Forelimb muscle (tissue), 1 donor: ENCODE data around the gene SNX32. TPM values are rescaled to one million over a fixed set of nuclear protein-coding genes. Genes with fewer than 3 reads are reported as not detected.

Source experiments
- DNase-seq: peaks from one replicate; pipeline ENCODE4 v3.0.0-alpha.2; 2013; ENCODE audit warnings: low read depth
- polyA plus RNA-seq: library from polyadenylated mRNA; unstranded; fragments of 120-200 nt; gene quantifications from one replicate; pipeline ENCODE4 v1.2.1, GENCODE V29; 2013; ENCODE audit not compliant: insufficient read length

SNX32 gene
- 1.8 TPM for polyA plus RNA-seq

DNA sequence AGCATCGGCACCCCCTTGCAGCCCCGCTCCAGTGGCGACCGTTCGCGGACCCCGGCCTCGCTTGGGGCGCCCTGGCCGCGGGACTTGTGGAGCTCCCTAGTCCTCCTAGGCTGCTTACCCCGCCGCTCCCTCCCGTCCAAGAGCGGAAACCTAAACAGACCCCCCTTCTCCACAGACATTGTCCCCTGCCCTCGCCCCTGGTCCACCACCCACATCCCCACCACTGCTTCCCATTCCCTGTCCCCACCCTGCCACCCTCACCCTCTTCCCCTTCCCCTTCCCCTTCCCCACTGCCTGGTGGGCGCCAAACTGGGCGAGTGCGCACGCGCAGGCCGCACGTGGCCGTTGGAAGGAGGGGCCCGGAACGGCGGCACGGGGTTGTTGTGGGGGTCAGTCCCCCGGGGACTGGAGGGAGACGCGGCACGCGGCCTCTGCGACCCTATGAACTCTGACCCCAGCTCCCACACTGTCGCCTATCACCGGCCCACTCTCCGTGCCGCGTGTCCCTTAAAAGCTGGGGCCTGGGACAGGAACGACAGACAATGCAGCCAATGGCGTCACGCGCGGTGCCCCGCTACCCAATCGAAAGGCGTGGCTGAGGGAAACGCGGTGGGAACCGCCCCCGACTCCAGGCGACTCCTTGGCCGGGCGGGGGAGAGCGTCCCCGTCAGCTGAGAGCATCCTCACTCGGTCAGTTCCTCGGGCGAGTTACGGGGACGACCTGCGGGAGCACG, at the start of gene SNX32:
Gene SNX32 (plus strand): TSS at position 667 of the 734 bp plus-strand sequence. CDS start 103 bp downstream, outside the sequence.
- DNase-seq: peak; percentile 76

DNA sequence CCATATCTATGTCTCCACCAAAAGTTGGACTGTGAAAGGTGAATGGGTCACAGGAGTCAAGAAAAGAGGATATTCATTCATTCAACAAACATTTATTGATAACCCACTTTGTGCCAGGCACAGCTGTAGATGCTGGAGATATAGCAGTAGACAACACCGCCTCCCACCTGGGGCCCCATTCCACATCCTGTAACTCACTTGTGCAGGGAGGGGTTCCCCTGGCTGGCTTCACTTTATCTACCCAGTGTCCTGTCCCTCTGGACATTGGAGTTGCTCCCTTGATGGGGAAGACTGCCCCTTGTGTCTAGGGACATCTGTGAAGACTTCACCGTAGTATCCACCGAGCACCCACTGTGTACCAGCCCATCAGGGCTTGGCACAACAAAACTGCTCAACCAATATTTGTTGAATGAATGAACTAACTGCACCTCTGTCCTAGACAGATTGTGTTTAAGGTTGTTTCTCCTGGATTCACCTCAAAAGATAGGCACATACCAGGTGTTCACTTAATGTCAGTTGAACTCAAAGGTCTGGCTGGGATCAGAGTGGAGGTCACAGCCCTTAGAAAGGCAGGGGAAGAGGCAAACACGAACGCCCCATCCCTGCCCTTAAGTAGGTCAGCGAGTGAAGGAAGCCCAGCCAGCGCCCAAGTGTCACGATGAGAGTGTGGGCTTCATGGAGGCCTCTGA, 48.3 kb upstream of the SNX32 start:
- DNase-seq: no peak

DNA sequence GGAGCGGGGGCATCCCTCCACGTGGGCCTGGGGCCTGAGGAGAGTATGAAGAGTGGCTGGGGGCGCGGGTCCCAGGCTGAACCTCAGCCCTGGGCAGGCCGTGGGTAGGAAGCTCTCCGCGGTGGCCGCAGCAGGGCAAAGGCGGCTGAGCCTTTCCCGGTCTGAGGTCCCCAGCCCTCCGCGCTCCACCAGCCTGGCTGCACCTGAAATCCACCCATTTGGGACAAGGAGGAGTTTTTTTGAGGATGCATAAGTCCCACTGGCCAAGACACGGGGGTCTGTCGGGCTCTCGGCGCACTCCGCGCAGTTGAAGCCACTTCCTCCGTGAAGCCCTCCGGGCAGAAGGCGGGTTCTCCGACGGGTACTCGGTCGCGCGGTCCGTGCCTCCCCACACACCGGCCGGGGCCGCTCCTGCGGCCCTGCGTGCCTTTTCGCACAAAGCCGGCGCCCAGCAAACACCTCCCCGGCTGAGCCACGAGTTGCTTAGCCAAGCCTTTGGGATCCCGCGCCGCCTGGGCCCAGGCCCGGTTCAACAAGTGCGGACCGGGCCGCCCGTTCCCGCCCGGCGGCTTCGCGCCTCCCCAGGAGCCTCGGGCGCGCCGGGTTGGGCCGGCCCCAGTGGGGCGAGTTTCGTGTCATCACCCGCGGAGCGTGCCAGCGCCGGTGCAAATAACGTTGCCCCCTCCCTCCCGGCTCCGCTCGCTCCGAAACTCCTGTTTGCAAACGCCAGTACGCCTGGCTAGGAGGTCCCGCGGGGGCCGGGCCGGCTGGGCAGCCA, 47.6 kb upstream of the SNX32 start:
- no peak for DNase-seq

- DNase-seq: no peak
Measured at GRCh38 chr11:65786786-65787636, 46.8 kb upstream of the SNX32 start, which contains the start of gene OVOL1. Gene OVOL1, plus strand, starts transcription at chr11:65787063. Its CDS starts 311 bp downstream, at chr11:65787374.

- no peak for DNase-seq
Measured at GRCh38 chr11:65787649-65788622, 45.8 kb upstream of the SNX32 start.

GRCh38 chr11:65788821-65789220, 44.9 kb upstream of the SNX32 start:
- no peak for DNase-seq

DNA sequence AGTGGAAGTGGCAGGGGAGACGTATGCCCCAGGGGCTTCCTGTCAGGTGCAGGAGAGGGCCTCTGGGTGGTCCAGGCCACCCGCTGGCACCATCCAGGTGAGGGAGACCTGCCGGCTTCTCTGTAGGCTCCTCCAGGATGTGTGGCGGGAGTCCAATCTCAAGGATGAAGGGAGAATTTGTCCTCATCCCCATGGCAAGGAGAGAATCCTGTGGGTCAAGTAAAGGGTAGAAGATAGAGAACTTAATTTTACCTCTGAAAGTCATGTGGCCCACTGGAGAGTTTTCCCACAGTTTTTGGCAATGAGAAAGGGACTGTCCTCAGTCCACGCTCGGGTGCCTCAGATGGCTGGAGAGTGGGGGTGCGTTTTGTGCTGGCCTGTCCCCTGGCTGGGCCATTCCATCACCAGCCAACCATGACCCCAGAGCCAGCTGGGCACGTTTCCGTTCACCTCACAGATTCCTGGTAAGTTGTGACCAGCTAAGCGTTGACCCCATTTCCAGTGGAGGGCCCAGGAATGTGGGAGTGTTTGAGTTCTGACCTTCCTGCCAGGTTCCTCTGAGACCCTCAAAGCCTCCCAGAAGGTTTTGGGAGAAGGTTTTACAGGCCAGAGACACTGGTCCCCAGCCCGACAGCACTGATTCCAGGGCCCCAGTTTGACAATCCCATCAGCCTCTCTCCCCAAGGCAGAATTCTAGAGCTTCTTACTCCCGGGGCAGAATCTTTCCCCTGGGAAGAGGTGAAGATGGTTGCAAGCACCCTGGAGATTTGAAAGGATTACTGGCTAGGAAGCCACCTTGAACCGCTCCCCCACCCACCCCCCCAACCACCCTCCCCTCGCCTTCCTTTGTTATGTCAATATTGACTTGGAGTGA, 44.3 kb upstream of the SNX32 start:
- no peak for DNase-seq

GRCh38 chr11:65790104-65790901, 43.5 kb upstream of the SNX32 start:
- no peak for DNase-seq

DNA sequence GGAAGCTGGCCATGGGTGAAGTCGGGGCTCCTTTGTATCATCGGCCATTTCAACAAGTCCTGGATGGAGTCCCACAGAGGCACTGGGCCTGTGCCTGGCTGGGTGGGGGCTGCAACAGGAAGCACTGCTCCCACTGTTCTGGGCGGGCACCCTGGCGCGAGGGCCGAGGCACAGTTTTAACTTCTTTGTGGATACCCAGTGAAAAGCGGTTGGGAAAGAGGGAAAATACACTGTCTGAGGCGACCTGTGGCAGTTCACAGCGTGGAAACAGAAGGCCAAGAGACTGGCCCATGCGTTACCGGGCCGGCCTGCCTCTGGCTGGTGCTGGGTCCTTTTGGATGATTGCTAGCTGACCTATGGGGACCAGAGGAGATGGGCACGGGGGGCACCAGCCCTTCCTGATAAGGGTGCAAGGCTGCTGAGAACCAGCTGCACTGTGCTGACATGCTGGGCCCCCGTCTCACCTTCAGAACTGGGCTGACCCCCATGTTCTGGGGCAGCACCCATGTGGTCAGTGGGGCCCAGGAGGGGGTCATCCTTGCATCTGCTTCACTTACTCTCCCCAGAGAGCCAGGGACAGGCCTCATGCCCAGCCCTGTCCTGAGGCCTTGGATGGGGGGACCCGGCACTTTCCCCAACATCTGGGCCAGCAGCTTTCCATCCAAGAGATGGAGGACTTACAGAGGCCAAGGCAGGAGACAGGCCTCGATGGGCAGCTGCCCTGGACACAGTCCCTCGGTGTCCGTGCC, 42.7 kb upstream of the SNX32 start:
- no peak for DNase-seq

DNA sequence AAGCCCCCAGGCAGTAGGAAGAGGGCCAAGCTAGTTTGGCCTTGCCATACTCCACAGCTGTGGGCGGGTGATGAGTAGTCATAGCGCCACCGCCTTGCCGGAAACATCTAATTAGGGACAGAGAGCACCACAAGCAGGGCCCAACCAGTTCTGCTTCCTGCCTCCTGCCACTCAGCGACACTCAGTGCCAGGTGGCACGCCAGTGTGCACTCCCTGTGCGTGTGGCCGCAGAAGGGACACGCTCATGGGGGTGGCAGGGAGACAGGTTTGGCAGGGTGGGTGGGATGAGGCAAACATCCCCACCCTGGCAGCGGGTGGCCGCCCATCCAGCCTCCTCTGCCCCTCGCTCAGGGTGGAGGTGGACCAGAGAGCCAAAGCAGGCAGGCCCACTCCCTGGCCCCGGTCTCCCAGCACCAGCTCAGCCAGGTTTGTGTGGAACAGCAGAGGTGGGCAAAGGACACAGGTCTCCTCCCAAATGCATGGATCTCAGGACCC, 42.0 kb upstream of the SNX32 start:
- DNase-seq: no peak

DNA sequence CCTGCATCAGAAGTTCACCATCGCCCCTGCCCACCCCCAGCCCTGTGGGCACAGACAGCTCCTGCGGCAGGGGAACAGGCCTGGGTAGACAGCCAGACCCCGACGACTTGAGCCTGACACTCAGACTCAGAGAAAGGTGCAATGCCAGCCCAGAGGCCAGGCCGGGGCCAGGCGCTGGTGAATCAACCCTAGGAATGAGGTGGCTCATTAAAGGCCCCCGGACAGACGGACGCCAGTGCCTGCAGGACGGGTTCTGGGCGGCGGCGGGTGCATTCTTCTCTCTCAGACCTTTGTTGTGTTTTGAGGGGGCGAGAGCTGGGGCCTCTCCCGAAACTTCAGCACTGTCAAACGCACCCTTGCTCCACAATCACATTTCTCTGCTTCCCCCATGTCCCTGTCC, 41.3 kb upstream of the SNX32 start:
- no peak for DNase-seq

DNA sequence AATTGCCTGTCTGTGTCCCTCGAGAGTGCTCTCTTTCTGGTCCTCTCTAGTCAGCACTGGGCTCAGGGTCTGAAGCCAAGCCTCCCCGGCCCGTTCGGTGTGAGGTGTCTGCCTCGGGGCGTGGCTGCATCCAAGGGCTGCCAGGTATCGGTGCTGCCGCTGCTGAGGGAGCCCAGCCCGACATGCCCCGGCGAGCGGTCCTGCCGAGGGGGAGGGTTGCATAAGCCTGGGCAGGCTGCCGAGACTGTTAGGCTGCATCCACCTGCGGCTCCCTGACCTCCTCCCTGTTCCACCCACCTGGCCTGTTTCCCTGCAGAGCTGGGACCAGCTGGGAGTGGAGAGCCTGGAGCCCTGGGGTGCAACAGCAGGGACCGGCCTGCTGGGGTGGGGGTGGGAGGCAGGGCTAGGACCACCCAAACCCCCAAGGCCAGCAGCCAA, 40.6 kb upstream of the SNX32 start:
- no peak for DNase-seq

DNA sequence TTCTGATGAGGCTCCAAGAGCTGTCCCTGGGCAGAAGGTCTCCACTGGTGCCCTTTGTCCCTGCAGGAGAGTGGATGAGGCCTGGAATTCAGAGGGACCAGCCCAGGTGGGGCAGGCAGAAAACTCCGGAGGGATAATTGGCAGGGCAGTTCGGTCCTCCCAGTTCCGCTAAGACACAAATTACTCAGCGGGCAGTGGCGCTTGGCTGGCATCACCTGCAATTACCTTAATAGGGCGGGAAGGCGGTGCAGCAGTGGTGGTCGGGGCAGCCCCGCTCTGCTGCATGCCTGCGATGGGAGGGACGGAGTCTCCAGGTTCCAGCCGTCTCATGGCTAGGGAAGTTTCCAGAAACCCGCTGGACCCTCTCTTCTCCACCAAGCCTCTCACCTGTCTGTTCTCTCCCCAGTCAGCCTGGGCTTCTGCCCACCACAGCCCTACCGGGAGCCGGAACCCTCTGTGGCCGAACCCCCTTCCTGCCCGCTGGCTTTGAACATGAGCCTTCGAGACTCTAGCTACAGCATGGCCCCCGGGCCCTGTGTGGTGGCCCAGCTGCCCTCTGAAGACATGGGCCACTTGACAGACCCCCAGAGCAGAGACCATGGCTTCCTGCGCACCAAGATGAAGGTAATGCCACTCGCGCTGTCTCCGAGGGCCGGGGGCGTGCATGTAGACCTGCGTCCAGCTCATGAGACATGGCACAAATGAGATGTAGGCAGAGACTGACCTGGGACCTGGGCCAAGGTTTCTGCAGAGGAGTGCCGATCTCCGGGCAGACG, 40.0 kb upstream of the SNX32 start:
- DNase-seq: no peak

DNA sequence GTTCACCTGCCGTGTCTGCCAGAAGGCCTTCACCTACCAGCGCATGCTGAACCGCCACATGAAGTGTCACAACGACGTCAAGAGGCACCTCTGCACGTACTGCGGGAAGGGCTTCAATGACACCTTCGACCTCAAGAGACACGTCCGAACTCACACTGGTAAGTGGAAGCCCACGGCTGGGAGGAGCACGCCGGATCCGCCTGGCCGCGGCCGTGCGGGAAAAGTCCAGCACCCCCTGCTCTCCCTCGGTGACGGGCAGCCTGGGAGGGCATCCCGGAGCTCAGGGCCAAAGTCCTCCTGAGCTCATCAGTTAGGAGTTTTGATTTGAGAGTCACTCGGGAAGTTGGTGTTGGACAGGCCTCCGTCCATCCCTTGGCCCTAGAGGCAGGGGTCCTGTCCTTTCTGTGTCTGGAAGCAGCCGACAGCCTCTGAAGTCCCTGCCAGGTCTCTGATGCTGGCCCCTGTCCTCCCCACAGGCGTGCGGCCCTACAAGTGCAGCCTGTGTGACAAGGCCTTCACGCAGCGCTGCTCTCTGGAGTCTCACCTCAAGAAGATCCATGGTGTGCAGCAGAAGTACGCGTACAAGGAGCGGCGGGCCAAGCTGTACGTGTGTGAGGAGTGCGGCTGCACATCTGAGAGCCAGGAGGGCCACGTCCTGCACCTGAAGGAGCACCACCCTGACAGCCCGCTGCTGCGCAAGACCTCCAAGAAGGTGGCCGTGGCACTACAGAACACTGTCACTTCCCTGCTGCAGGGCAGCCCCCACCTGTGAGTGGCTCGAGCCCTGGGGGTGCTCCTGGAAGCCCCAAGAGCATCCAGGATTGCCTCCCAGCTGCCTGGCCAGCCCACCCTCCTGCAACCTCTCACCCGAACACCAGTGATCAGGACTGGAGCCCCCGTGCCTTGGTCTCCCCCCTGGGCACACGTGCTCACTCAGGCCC, 38.9 kb upstream of the SNX32 start:
- DNase-seq: no peak
